T-helper 2 cell (primary cell): ENCODE data around the gene COQ8B.

Experiments
- DNase-seq, 5 experiments: peaks; one replicate each; pipeline versions ENCODE4 v3.0.0 to v3.0.0-alpha.2; 2012 to 2022

Gene COQ8B

DNA sequence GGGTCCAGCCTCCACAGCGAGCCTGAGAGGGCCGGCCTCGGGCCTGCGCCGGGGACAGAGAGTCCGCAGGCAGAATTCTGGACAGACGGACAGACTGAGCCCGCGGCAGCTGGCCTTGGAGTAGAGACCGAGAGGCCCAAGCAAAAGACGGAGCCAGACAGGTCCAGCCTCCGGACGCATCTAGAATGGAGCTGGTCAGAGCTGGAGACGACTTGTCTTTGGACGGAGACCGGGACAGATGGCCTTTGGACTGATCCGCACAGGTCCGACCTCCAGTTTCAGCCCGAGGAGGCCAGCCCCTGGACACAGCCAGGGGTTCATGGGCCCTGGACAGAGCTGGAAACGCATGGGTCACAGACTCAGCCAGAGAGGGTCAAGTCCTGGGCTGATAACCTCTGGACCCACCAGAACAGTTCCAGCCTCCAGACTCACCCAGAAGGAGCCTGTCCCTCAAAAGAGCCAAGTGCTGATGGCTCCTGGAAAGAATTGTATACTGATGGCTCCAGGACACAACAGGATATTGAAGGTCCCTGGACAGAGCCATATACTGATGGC is 716 bp upstream of the COQ8B start:
- no peak for DNase-seq

DNA sequence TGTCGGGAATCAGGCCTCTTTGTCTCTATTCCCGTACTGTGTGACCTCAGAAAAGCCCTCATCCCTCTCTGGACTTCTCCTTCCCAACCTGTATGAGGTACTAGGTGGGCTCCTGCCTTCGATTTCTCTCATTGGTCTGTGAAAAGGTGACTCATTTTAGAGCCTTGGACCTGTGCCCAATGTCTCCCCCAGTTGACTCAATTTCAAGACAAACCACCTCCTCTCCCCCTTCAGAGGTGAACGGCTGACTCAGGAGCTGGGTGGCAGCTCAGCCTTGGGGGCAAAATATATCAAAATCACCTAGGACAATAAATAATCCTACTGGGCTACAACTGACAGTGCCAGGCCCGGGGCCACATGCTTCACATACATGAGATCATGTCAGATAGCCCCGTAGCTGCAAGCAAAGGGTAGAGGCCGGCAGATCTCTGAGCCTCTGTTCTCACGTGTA is 630 bp downstream of the COQ8B start:
- peak in 4 of 5 experiments; percentile 20 to 57 (median 47) for DNase-seq

DNA sequence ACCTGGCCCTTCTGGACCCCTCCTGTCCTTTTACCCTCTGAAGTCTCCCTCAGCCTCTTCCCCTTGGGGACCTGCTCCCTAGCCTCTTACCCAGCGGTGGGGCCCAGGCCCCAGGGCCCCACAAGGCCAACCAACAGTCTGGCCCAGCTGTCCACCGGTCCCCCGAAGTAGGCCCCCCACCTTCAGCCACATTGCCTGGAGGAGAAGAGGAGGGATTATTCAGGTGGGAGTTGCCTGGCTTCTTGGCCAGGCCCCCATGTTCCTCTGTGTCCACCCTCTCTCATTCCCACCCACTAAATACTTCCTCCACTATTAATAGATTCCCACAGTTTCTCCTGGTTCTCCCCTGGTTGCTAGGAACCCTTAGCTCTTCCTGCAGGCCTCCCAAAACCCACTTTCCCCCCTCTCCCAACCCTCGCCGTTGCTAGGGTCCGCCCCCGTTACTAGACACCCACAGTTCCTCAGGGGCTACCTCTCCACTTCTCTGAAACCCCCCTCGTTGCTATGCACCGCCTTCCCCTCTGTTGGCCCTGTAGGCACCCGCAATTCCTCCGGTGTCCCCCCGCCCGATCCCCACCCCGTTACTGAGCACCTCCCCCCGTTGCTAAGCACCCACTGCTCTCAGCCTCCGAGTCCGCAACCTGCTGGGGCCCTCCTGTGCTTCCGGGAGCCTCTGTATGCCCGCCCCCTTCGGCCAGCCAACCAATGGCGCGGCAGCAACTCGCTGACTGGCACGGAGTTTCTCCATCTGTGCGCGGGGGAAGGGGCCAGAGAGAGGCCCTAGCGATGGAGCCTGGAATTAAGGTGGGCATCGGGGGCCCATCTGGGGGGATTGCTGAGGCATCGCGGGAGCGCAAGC is 2.0 kb downstream of the COQ8B start:
- DNase-seq: peak; percentile 86 to 94 (median 89)

DNA sequence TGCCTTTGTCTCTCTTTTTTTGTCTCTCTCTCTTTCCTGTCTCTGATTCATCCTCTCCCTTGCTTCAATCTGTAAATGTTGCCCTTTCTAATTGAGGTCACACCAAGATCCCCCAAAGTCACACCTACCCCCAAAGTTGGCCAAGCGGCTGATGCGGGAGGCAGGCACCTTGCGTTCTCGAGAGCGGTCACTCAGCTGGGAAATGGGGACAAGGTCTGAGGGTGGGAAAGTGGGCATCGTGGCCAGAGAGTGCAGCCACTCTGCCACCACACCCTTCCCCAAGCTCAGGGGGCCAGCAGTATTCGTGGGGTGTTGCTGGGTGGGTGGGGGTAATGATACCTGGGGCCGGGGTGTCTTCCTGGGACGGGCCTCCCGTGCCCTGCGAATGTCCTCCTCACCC is 2.7 kb downstream of the COQ8B start:
- DNase-seq: no peak

DNA sequence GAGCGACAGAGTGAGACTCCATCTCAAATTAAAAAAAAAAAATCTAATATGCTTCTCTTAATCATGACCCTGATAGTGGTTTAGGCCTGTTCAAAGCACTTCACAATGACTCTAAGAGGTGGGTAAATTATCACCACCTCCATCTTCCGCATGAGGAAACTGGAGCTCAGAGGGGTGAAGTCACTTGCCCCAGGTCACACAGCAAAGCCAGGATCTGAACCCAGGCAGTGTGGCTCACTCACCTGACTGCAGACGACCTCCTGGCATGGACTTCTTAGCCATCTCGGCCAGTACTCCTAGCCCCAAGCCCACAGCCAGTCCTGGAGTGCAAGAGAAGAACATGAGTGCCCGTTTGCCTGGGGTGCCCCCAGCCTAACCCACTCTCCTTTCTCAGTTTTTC is 6.9 kb downstream of the COQ8B start:
- no peak for DNase-seq

DNA sequence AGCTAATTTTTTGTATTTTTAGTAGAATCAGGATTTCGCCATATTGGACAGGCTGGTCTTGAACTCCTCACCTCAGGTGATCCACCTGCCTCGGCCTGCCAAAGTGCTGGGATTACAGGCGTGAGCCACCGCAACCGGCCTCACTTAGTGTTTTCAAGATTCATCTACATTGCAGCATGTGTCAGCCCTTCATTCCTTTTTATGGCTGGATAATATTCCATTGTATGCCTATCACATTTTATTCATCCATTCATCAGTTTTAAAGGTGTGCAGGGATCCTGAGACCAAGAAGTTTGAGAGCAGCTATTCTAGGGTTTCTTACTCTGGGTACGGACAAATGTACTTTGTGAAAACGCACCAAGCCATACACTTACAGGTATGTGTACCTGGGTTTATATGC is 9.1 kb downstream of the COQ8B start:
- DNase-seq: no peak

DNA sequence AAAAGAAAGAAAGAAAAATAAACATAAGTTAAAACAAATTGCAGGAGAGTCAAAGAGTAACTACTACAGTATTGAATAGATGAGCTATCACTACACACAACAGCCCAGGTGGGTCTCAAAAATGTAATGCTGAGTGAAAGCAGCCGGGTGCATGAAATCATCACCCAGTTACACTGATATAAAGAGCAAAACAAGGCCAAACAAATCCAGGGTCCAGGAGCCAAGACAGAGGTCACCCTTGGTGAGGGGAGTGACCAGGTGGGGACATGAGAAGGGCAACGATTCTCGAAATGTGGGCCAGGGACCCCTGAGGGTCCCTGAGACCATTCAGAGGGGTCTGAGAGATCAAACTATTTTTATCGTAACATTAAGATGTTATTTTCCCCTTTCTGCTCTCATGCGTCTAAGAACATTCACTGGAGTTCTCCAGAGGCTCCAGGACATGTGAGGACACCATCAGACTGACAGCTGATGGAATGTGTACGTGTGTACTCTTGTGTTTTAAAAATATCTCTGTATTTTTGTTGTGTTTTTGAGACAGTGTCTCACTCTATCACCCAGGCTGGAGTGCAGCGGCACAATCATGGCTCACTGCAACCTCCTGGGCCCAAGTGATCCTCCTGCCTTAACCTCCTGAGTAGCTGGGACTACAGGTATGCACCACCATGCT is 10.6 kb downstream of the COQ8B start:
- DNase-seq: no peak

DNA sequence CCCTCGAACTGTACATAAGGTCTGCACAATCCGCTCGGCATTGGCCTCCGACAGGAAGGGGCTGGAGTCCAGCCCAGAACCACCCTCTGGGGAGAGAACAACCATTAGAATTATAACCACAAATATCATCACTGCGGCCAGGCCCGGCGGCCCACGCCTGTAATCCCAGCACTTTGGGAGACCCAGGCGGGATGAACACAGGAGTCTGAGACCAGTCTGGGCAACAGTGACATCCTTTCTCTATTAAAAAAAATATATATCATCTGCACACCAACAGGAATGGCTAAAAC is 11.4 kb downstream of the COQ8B start:
- DNase-seq: no peak

DNA sequence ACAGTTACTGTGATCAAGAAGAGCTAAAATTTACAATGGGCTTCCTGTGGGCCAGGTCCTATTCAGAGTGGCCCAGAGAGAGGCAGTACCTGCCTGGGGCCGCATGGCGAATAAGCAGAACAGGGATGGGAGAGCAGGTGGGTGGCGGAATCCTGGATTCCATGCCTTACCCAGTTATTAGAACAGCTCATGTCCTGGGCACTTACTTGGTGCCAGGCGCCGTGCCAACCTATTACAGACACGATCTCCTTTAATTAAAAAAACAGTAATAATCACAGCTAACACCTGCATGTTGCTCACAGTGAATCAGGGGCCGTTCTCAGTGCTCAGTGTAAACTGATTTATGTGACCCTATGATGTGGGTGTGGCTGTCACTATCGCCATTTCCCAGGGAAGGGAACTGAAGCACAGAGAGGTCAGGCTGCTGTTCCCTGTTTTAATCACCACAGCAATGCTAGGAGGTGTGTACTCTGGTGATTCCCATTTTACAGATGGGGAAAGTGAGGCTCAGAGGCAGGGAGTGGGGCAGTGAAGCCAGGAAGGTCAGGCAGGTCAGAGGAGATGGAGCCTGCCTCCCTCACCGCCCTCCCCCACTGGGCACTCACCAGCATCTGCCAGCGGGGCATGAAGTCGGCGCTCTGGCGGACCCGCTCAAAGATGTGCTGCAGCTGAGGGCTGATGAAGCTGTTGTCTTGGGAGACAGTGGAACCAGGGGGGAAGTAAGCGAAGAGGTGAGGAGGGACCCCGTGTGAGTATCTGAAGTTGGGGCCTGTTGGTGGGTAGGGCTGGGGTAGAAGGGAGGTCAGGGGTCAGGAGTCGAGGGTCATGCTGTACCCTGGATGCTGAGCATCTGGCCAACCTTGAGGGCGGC is 12.0 kb downstream of the COQ8B start:
- DNase-seq: no peak

DNA sequence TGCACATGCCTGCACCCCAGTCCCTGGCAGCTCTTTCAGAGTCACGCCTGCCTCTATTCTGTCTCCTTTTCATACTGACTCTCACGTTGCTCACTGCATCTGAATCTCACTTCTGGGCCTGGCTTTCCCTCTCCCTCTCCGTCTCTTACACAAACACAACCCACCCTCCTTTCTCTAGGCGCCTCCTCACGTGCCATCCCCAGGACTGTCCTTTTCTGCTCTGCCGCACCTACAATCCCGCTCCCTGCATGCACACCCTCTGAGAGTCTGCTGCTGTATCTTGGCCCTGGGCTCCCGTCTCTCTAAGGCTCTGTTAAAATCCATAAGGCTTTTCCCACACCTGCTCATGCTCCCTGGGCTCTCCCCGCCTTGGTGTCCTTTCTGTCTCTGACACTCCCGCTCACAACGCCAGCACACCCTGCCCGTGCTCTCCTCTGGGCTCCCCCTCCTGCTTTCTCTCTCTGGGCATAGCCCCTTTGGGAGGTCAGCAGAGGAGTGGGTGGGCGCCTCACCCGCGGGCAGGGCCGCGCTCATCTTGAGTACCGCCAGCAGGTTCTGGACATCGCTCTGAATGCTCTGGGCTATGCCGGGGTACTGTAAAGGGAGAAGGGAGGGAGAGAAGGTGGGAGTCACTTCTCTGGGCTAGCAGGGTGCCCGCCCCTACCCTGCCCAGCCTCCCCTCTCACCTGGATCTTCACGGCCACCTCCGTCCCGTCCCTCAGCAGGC is 13.5 kb downstream of the COQ8B start:
- DNase-seq: no peak

DNA sequence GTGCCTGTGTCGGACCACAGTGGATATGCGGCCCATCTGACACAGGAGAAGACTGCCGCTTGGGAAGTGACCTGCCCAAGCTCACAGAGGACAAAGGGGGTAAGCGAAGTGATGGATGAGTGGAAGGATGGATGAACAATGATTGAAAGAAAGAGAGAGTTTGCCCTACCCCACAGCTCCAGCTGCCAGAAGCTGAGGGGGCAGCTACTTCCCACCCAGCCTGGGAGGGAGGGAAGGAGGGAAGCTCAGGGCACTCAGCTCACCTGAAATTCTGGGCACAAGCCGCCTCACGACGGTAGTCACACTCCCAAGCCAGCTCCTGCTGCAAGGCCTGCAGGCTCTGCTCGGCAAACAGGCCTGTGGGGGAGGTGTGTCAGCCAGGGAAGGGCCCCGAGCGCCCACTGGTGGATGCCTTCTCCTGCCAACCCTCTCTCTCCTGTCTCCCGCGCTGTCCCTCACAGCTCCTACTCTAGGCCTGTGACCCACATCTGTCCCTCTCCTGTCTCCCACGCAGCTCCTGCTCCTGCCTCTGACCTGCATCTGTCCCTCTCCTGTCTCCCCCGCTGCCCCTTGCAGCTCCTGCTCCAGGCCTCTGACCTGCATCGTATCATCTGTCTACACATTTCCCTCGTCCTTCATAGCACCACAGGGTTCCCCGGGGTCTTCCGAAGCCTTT is 14.2 kb downstream of the COQ8B start:
- DNase-seq: no peak

DNA sequence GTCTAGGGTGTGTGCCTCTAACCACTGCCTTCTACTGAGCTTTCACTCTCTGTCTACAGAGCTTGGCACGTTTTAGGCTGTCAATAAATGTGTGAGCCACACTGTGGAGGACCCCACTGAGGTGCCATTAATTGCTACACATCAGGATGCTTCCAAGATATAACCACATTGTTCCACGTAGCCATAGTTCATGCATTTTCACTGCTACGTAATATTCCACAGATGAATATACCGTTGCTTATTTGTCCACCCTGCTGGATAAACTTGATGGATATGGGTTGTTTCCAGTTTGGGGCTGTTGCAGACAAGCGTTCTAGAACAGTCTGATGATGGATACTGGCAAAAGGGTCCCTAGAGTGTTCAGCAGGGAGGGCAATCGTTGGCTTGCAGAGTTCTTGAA is 14.9 kb downstream of the COQ8B start:
- DNase-seq: no peak

DNA sequence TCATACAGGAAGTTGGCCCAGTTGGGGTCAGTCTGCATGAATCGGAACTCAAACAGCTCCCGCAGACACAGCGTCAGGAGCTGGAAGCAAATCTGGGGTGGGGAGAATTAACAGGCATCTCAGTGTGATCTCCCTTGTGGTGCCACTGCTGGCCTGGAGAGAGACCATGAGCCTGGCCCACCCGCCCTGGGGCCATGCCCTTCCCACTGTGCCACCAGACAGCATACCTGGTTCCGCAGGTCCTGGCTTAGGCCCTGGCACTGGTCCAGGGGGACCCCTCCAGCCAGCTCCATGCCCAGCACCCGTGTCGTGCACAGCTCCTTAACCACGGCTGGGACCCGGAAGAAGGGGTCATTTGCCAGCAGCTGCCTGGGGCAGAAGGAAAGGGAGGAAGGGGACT is 16.6 kb downstream of the COQ8B start:
- DNase-seq: no peak

DNA sequence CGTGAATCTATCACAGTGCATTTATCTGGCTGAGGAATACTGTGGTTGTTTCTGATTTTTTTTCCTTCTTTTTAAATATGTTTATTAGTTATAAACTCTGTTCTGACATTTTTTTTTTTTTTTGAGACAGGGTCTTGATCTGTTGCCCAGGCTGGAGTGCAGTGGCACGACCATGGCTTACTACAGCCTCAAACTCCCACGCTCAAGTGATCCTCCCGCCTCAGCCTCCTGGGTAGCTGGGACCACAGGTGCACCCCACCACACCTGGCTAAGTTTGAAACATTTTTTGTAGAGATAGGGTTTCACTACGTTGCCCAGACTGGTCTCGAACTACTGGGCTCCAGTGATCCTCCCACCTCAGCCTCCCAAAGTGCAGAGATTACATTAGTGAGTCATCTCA is 19.7 kb downstream of the COQ8B start:
- DNase-seq: no peak

DNA sequence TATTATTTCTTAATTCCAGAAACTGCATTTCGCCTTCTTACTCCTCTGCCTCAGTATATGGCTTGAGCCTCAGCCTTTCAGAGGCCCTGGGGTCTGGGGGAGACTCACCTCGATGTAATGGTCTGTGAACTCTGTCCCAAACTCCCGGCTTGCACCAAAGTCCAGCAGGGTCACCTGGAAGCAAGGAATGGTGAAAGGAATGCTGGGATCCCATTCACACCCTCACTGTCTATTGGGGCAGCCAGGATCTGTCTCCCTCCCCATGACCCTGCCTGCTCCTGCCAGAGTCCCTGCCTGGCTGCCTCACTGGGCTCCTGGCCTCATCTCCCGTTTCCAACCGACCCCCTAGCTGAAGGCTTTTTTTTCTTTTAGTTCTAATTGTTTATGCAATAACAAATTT is 20.8 kb downstream of the COQ8B start:
- DNase-seq: no peak

DNA sequence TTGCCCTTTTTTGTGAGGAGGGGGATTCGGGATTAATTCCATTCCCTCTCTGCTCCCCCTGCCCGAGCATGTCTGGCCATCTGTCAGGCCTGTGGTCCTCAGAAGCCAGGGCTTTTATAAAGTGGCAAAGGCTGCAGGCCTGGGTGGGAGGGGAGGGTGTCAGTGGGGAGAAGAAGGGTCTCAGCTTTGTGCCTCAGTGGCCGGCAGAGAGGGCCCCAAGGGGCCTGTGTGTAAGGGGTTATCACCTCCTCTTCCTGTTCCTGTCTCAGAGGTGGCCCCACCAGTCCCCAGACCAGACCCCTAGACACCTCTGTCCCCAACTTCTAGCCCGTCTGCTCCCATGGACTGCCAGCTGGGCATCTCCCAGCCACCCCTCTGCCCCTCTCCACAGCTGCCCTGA is 22.8 kb downstream of the COQ8B start:
- DNase-seq: no peak

DNA sequence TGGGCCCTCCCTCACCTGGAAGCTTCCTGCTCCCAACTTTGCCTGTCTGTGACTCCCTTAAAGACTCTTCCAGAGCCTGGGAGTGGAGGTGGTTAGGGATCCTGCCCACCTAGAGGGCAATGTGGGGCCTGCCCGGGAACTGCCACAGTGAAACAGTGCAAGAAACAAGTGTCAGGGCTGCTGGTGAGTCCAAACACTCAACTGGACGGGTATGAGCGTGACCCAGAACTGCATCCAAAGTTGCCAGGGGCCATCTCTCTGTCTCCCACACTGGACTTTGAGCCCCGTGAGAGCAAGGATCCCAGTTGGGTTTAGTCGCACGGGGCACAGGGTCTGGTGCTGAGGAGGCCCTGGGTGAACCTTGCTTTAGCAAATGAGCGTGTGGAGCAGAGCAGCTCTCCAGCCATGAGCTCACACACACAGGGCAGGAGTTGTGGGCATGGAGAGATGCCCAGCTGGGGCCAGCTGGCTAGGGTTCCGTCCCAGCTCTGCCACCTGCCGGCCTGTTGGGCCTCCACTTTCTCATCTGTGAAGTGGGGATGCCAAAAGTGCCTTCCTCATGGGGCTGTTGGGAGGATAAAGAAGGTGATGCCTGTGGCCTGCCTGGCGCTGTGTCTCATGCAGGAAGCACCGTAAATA is 23.4 kb downstream of the COQ8B start:
- DNase-seq: no peak

DNA sequence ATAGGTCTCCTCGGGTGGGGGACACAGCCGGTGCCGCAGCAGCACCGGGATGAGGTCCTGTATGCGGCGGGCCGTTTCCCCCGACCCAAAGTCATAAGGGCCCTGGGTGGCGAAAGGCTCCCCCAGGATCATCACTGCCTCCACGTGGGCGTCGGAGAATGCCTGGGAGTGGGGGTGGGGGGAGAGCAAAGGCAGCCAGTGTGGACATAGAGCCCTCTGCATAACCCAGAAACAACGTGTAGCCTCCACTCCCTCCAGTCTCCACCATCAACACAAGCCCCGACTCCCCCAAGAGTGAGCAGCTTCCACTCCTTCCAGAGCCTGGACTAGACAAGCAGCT is 24.5 kb downstream of the COQ8B start:
- DNase-seq: no peak

DNA sequence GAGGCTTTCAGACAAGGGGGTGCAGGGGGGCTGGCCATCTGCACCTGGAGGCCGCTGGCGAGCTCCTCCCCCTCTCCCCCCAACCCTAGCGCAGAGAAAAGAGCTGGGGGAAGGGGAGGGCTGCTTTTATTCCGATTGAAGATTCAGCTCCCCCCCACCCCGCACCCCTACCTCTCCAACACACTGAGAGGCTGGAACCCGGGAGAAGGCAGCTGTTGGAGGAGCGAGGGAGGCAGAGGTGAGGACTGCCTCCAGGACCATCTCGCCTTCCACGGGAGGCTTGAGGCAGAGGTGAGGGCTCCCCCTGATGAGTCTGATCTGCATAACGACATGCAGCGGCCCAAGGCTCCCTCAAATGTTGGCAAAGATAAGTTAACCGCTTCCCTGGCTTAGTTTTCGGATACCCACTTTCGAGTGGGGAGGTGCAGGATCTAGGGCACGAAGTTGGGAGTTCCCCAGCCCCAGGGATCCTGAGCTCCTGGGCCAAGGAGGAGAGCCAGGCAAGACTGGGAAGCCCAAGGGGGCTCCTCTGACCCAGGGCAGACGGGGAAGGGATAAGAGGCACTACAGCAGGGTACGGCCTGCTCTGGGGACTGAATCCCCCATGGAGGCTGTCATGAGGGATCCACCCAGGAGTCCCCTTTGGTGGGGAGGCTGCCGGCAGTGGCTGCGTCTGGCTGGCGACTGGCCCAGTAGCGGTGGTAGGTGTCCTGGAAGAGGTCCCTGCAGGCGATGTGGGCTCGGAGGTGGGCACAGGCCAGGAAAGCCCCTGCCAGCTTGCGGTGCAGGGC is 25.1 kb downstream of the COQ8B start:
- no peak for DNase-seq

DNA sequence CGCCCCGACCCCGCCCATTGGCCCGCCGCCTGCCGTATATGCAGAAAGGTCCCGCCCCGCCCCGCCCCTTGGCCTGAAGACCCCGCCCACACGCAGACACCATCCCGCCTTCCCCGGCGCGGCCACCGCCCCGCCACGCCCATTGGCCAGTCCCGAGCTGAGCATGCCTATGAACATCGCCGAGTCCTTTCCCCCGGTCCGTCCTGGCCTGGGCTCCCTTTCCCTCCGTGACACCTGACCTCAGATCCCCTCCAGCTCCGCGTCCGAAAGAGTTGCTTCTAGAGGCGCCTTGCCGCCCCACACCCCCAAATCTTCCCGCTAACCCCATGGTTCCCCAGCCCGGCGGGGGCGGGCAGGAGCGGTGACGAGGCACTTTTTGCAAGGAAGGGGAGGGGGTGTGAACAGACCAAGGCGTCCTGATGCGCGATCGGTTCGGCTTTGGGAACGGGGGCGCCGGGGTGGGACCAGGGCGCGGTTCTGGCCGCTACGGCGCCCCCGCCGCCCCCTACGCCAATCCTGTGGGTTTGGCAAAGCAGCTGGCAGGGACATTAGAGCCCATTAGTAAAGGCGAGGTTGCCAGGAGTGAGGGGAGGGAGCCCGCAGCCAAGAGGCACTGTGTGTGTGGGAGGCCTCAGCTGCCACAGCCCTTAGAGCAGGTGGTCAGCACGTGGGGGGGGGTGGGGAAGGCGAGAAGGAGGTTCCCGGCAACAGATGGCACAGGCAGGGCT is 25.8 kb downstream of the COQ8B start:
- DNase-seq: peak; percentile 74 to 90 (median 85)
